ENCODE data around the gene ORAI2. TPM values are rescaled to one million over a fixed set of nuclear protein-coding genes. Genes with fewer than 3 reads are reported as not detected.

Gene ORAI2
- total and polyA plus RNA-seq, 2 of the 13 experiments (the other 11 are each of a cell fraction or from before 2014, with no cell fraction given), result 3.0 to 6.0 TPM

- TF ChIP-seq, protein P1, sequence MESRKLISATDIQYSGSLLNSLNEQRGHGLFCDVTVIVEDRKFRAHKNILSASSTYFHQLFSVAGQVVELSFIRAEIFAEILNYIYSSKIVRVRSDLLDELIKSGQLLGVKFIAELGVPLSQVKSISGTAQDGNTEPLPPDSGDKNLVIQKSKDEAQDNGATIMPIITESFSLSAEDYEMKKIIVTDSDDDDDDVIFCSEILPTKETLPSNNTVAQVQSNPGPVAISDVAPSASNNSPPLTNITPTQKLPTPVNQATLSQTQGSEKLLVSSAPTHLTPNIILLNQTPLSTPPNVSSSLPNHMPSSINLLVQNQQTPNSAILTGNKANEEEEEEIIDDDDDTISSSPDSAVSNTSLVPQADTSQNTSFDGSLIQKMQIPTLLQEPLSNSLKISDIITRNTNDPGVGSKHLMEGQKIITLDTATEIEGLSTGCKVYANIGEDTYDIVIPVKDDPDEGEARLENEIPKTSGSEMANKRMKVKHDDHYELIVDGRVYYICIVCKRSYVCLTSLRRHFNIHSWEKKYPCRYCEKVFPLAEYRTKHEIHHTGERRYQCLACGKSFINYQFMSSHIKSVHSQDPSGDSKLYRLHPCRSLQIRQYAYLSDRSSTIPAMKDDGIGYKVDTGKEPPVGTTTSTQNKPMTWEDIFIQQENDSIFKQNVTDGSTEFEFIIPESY (CRISPR knock-in tag; IDR thresholded peaks at IDR 0.05), result no peak
- TF ChIP-seq ZBTB46 (CRISPR knock-in tag; IDR thresholded peaks at IDR 0.05; ENCODE audit: borderline replicate concordance) (no peak), E2F5 (CRISPR knock-in tag; conservative IDR thresholded peaks at IDR 0.05) (no peak), ZKSCAN5 (CRISPR knock-in tag; IDR thresholded peaks at IDR 0.05) (no peak), ZZZ3 (CRISPR knock-in tag; IDR thresholded peaks at IDR 0.05; ENCODE audit: borderline replicate concordance) (no peak), HNRNPK (IDR thresholded peaks at IDR 0.05; ENCODE audit: low read depth, low read length, poor library complexity, severe bottlenecking) (no peak), ATM (IDR thresholded peaks at IDR 0.05; ENCODE audit: borderline replicate concordance) (no peak), TAF15 (IDR thresholded peaks at IDR 0.05; ENCODE audit: low read depth, low read length, poor library complexity, severe bottlenecking) (no peak), ZFP62 (CRISPR knock-in tag; IDR thresholded peaks at IDR 0.05) (no peak), PITX1 (CRISPR knock-in tag; IDR thresholded peaks at IDR 0.05) (no peak), ZFP41 (CRISPR knock-in tag; IDR thresholded peaks at IDR 0.05; ENCODE audit: borderline replicate concordance) (no peak), SP4 (CRISPR knock-in tag; IDR thresholded peaks at IDR 0.05) (0 out of 2 replicates have a peak, but pooled peaks have one; percentile 19), ZC3H4 (CRISPR knock-in tag; IDR thresholded peaks at IDR 0.05; ENCODE audit: borderline replicate concordance) (no peak), SKI (IDR thresholded peaks at IDR 0.05; ENCODE audit: partially characterized antibody) (no peak), THAP9 (CRISPR knock-in tag; IDR thresholded peaks at IDR 0.05; ENCODE audit: borderline replicate concordance) (no peak), CREM (IDR thresholded peaks at IDR 0.05) (no peak), CREM (CRISPR knock-in tag; IDR thresholded peaks at IDR 0.05) (no peak)
- TF ChIP-seq, protein P2, sequence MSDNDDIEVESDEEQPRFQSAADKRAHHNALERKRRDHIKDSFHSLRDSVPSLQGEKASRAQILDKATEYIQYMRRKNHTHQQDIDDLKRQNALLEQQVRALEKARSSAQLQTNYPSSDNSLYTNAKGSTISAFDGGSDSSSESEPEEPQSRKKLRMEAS (IDR thresholded peaks at IDR 0.05), result peak; percentile 52
- TF ChIP-seq, protein P3, sequence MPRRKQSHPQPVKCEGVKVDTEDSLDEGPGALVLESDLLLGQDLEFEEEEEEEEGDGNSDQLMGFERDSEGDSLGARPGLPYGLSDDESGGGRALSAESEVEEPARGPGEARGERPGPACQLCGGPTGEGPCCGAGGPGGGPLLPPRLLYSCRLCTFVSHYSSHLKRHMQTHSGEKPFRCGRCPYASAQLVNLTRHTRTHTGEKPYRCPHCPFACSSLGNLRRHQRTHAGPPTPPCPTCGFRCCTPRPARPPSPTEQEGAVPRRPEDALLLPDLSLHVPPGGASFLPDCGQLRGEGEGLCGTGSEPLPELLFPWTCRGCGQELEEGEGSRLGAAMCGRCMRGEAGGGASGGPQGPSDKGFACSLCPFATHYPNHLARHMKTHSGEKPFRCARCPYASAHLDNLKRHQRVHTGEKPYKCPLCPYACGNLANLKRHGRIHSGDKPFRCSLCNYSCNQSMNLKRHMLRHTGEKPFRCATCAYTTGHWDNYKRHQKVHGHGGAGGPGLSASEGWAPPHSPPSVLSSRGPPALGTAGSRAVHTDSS (CRISPR knock-in tag; conservative IDR thresholded peaks at IDR 0.05), result no peak
Measured at GRCh38 chr7:102433219-102434038, at the start of gene ORAI2 (continued).

Measured in HepG2 (cell line).